Ramos (cell line): ENCODE measurements around the gene SPRR2E.
"Not testable (repeated sequence)": the region's sequence is repeated elsewhere in the genome, so short reads cannot be mapped to it uniquely, and the experiment has no call there.

Experiments used
- in situ Hi-C: fragments of 300-500 bp; cut with MboI; formaldehyde crosslinking; loops from one replicate; pipeline ENCODE4 v1.14.3; 2022; ENCODE audit warnings: low sequenced_read_pairs; ENCODE audit not compliant: unreplicated experiment

The SPRR2E gene

DNA sequence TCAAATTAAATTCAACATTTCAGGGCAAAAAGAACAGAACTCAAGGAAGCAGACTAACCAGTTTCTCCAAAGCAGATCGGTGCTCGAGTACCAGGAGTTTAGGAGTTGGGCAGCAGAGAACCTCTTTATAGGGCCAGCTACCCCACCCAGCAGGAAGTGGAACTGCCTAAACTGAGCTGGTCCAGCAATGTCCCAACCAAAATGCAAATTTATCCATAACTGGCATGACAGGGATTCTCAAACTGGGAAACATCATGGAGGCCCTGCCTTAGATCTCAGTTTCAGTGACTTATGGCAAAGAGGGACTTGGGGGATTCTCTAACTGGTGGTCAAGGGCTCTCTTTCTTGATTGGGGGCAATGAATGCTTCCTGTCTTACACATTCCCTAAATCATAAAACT is 22.8 kb downstream of the SPRR2E start, which contains the start of gene SPRR2B:
Gene SPRR2B (minus strand): TSS at position 101 of the 400 bp plus-strand sequence. CDS start 772 bp downstream, outside the sequence.
- in situ Hi-C loops: no loop called here

DNA sequence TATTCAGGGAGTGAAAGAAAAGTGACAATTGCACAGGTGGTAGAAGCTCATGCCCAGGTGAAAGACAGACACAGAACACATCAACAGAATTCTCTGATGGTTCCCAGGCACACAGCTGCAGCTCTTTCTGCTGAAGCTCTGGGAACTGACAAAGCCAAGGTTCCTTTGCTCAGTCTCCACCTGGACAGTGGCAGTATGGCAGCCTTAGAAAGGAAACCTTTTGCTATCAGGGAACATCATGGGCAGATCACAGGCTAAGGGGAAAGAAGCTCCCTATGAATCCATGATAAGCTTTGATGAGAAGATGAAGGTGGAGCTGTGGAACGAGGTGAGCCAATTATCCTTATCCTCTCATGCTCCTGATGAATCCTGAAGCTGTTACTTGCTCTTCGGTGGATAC is 24.1 kb downstream of the SPRR2E start:
- in situ Hi-C loops: no loop called here

DNA sequence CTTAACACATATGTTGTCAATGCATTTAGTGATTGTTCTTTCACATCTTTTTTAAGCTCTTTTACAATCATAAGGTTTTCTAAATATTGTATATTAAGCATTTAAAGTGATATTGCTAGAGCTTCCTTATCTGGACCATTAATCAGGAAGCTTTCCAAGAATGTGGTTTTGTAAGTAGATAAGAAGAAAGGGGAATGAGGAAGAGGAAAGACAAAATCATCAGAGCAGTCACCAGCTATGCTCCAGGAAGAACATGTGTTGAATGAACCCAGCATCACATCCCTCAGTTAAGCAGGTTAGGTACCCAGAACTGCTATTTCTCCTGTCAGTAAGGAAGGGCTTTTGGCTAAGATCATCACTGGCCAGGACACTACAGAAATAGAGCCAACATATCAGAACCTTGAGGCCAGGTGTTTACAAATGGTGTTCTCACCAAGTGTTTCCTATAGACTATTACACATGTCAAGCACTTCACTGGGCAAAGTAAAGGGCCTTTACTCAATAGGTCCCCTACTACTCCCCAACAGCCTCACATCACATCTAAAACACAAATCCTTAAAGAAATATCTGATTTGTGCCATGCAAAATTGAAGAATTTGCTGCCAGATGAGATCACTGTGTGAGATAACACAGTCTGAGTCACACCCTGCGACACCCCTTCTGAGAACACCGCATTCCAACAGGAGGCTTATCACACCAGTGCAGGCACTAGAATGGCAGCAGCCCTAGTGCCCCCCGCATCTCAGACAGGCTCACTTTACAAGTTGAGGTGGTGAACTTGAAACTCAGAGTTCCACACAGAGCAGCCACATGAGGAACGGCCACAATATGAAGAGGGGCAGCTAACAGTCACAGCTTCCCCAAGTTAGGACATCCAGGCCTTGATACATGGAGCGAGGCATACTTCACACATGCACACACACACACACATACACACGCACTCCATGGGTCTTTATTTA is 35.2 kb downstream of the SPRR2E start:
- in situ Hi-C loops: no loop called here

DNA sequence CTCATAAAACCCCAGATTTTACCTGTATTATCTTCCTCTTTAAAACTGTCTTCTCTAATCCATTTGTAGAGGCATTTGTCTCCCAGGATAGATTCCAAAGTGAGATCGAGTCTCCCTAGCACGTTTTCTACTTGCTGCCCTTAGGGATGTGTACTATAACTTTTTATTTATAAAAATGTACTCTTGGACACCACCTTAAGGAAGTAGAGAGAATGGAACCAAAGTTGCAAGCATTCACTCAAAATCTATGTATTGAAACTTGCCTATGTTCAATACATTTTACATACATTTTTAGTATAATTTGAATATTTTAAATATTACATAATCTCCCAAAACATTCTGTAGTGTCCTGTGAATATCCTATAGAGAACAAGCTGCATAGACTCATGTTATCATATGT is 36.2 kb downstream of the SPRR2E start:
- in situ Hi-C loops: no loop called here

DNA sequence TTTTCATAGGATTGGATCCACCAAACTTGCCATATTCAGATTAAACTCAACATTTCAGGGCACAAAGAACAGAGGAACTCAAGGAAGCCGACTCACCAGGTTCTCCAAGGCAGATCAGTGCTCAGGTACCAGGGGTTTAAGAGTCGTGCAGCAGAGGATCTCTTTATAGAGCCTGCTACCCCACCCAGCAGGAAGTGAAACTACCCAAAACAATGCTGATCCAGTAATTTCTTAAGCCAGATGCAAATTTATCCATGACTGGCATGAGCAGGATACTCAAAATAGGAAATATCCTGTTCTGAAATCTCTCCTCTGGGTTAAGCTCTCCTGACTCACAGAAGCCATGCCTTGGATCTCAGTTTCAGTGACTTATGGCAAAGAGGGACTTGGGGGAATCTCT is 37.0 kb downstream of the SPRR2E start, which contains the start of gene SPRR2A:
Gene SPRR2A (minus strand): TSS at position 138 of the 400 bp plus-strand sequence. CDS start 777 bp downstream, outside the sequence.
- in situ Hi-C loops: no loop called here

DNA sequence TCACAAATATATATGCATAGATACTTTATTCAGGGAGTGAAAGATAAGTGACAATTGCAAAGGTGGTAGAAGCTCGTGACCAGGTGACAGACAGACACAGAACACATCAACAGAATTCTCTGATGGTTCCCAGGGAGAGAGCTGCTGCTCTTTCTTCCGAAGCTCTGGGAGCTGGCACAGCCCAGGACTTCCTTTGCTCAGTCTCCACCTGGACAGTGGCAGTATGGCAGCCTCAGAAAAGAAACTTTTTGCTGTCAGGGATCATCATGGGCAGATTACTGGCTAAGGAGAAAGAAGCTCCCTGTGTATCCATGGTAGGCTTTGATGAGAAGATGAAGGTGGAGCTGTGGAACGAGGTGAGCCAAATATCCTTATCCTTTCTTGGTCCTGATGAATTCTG is 38.2 kb downstream of the SPRR2E start:
- in situ Hi-C loops: not testable (repeated sequence)

DNA sequence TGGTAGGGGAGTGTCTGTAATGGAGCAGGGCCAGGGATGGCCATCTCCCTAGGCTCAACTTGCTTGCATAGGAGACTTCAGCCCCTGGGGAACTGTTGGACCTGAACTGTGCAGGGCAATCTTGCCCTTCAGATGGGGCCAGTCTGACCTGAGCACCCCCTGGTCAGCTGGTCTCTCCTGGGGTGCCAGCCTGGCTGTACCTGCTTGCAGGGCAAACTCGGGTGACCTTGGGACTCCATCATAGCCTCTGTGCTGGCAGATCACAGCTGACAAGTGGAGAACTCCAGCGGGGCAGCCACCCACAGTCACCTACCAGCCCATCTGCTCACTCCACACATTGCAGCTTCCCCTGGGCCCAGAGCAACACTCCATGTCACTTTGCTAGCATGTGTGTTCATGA is 45.1 kb downstream of the SPRR2E start:
- in situ Hi-C loops: no loop called here
